ENCODE data around the gene NCR1.
"Not testable (repeated sequence)": the region's sequence is repeated elsewhere in the genome, so short reads cannot be mapped to it uniquely, and the experiment has no call there.

NCR1 gene

DNA sequence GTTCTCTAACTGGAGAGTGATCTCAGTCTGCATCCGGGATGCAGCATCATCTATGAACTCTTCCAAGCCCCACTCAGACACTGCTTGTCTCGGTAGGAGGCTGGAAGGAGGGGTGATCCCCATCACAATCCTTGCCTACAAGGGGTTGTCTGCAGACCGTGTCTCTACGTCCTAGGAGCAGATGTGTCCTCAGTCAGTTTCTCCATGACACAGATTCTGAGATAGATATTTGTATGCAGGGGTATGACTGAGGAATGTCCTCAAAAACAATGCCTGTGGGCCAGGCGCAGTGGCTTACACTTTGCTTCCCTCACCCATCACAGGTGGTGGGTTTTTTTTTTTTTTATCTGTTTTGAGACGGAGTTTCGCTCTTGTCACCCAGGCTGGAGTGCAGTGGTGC, 871 bp downstream of the NCR1 start:
- DNase-seq (ENCODE audit: low spot score) (no peak), FAIRE-seq (no peak)

DNA sequence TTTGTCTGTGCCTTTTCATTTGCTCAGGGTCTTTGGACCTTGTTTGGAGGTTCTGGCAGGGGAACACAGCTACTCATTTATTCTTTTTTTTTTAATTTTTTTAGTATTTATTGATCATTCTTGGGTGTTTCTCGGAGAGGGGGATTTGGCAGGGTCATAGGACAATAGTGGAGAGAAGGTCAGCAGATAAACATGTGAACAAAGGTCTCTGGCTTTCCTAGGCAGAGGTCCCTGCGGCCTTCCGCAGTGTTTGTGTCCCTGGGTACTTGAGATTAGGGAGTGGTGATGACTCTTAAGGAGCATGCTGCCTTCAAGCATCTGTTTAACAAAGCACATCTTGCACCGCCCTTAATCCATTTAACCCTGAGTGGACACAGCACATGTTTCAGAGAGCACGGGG, 2.0 kb downstream of the NCR1 start:
- FAIRE-seq; DNase-seq (ENCODE audit: low spot score): not testable (repeated sequence)

DNA sequence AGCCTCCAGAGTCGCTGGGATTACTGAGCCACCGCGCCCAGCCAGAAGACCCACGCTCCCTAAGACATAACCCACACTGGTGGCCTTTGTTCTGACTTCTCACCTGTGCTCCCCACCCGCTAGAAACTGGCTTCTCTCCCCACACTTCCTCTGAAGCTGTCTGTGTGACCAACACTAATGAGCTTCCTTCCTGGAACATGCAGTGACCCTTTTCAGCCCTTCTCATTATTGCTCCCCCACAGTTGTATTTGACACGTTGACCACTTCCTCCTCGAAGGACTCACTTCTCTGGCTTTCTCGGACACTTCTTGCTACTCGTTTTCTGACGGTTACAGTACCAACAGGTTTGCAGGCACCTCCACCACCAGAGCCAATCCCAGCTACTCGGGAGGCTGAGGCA, 10.9 kb downstream of the NCR1 start:
- no peak for DNase-seq (ENCODE audit: low spot score)
- no peak for FAIRE-seq

DNA sequence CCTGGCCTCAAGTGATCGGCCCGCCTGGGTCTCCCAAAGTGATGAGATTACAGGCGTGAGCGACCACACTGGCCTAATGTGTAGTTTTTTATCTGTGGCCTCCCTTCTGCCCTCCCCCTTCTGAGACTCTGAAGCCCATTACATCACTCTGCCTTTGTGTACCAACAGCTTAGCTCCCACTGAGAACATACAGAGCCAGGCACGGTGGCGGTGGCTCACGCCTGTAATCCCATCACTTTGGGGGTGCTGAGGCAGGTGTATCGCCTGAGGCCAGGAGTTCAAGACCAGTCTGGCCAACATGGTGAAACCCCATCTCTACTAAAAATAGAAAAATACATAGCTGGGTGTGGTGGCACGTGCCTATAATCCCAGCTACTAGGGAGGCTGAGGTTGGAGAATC, 12.6 kb downstream of the NCR1 start:
- FAIRE-seq (no peak), DNase-seq (ENCODE audit: low spot score) (no peak)

GRCh38 chr19:54919646-54920563, 14.0 kb downstream of the NCR1 start:
- FAIRE-seq; DNase-seq (ENCODE audit: low spot score): not testable (repeated sequence)

DNA sequence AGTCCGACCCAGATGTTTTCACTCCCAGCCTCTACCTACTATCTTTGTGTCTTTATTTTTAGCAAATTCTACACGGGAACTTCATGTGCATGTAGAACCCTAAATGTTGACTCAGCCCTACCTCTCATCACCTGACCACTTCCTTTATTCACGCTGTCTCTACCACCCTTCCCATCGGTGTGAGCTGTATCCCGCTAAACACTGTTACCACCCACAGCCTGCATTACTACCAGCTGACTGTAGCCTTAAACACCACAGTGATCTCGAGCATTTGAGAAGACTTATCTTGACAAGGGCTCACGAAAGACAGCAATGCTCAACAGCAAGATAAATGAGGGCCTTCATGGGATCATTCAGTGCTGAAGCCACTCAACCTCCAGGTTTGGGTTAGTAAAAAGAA, 15.1 kb downstream of the NCR1 start:
- FAIRE-seq (no peak), DNase-seq (ENCODE audit: low spot score) (no peak)

DNA sequence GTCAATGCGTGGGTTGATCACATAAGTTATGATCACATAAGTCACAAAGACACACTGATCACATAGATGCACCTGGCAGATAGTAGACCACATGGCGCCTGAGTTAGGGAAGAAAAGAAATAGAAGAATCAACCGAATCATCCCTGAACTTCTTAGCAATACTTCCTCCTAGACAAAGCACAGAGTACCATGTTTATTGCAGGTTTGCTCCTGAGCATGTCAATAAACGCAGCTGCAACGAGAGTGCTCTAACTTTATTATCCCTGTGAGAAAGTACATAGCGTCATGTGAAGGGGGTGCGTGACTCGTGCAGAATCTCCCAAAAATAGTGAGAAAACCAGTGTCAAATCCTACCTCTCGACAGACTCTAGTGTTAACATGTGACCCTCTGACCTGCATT, 17.3 kb downstream of the NCR1 start:
- DNase-seq (ENCODE audit: low spot score): no peak
- no peak for FAIRE-seq

DNA sequence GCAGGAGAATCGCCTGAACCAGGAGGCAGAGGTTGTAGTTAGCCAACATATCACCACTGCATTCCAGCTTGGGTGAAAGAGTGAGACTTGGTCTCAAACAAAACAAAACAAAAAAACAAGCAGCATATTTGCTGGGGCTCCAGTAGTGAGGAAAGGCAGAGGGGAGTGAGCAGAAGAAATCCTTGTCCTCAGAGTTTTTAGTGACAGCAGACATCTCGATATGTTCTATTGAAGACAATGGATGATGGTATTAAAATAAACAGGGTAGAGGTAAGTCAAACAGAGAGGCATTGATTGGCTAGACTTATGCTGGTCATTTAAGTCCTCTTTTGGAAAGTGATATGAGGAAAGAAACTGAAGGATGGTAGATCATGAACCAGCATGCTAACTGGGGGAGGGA, 22.4 kb downstream of the NCR1 start:
- no peak for FAIRE-seq
- no peak for DNase-seq (ENCODE audit: low spot score)

DNA sequence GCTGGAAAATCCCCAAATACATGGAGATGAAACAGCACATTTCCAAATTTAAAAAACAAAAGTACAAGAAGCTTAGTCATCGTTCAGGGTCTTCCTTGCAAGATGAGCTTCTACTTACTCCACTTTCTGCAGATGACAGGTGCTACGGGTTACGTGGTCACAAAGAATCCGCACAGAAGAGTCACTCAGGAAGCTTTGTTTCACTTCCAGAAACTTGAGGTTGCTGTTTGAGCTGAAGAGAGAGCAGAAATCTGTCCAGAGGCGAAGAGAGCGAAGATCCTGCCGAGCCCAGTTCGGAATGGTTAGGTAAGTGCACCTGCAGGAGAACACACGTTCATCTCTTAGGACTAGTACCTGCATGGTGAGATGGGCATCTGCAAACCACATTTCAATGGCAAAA, 32.0 kb downstream of the NCR1 start:
- DNase-seq (ENCODE audit: low spot score): no peak
- no peak for FAIRE-seq

DNA sequence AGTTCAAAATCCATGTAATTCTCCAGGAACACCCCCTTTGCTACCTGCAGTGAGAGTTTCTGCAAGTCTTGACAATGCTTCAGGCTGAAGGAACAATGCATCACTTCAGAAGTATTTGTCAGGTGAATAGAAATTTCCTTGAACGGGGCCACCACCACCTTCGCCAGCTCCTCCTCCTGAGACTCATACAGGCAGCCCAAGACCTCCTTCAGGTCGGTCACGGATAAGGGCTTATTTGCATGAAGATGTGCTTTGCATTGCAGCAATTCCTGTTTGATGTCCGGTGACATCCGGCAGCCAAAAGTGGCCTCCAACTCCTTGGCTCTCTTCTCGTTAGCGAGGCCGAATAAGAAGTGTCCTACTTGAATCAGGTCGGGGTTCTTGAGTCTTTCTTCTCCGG, 33.0 kb downstream of the NCR1 start:
- FAIRE-seq (no peak), DNase-seq (ENCODE audit: low spot score) (no peak)

DNA sequence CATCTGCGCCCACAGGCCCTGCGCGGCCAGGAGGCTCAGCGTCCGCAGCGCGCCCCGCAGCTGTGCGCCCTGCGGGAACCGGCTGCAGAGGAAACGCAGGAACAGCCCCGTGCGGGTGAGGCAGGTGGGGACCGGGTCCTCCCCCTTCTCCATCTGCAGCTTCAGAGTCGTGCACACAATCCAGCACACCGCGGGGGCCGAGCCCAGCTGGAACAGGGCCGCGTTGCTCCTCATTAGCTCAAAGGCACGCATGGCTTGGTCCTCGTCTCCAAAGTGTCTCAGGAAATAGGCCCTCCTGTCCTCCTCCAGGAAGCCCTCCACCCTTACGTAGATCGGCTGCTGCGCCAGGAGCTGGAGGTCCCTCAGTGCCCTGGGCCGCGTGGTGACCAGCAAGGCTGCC, 33.6 kb downstream of the NCR1 start:
- not testable (repeated sequence) for DNase-seq (ENCODE audit: low spot score)
- FAIRE-seq: peak; percentile 44

- peak; percentile 23 for FAIRE-seq
- DNase-seq (ENCODE audit: low spot score): not testable (repeated sequence)
Measured at GRCh38 chr19:54943772-54944361, 37.9 kb downstream of the NCR1 start.

DNA sequence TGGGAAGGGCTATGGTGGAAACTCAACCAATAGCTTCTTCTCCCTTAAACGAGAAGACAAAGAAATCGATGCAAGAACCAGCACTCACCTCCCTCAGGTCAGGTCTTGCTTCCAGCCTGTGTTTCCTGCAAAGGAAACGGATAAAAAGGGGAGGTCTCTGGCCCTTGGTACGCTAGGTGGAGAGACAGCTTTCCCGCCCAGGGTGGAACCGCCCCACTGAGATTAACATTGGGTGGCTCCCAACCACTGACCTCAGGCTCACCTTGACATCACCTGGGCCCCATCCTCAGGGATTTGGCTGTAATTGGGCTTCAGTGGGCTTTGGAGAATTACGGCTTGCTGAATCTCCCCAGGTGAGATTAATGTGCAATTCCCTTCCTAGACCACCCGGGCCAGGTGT, 41.4 kb downstream of the NCR1 start, which contains the start of gene NLRP7:
Gene NLRP7 (minus strand): TSS at position 150 of the 400 bp plus-strand sequence.
- FAIRE-seq (no peak), DNase-seq (ENCODE audit: low spot score) (no peak)

GRCh38 chr19:54949412-54949811, 43.5 kb downstream of the NCR1 start:
- no peak for DNase-seq (ENCODE audit: low spot score)
- FAIRE-seq: no peak

DNA sequence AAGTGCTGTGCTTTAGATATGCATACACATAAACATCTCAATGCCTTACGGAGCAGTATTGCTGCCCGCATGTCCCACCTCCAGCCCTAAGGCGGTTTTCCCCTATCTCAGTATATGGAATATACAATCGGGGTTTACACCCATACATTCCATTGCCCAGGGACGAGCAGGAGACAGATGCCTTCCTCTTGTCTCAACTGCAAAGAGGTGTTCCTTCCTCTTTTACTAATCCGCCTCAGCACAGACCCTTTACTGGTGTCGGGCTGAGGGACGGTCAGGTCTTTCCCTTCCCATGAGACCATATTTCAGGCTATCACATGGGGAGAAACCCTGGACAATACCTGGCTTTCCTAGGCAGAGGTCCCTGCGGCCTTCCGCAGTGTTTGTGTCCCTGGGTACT, 44.6 kb downstream of the NCR1 start:
- not testable (repeated sequence) for FAIRE-seq; DNase-seq (ENCODE audit: low spot score)

- DNase-seq (ENCODE audit: low spot score) (peak; percentile 52), FAIRE-seq (peak; percentile 9)
Measured at GRCh38 chr19:54952591-54953344, 46.8 kb downstream of the NCR1 start.

GRCh38 chr19:54953345-54953713, 47.4 kb downstream of the NCR1 start:
- FAIRE-seq; DNase-seq (ENCODE audit: low spot score): not testable (repeated sequence)

DNA sequence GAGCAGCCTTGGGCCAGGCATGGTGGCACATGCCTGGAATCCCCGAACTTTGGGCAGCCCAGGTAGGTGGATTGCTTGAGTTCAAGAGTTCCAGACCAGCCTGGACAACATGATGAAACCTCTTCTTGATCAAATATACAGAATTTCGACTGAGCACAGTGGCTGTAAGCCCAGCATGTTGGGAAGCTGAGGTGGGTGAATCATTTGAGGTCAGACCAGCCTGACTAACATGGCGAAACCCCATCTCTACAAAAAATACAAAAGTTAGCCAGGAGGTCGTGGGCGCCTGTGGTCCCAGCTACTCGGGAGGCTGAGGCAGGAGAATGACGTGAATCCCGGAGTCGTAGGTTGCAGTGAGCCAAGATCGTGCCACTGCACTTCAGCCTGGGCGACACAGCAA, 49.4 kb downstream of the NCR1 start:
- FAIRE-seq (no peak), DNase-seq (ENCODE audit: low spot score) (no peak)

DNA sequence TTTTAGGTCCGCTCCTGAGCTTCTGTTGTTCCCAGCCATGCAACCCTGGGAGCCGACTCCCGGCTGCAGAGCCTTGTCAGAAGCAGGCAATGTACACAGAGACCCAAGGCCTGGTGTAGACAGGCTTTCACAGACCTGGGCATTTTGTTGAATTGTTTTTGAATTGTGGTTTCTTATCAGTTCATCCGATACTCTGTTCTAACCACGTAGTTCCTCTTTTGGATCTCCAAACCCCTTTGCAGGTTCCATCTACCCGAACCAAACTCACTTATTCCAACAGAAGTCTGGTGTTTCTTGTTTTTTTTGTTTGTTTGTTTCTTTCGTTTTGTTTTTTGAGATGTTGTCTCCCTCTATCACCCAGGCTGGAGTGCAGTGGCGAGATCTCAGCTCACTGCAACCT, 53.9 kb downstream of the NCR1 start:
- DNase-seq (ENCODE audit: low spot score) (no peak), FAIRE-seq (no peak)

All from urothelium cell line (cell line).